ENCODE measurements around the gene AKT2.
A peak's percentile ranks its signal among the peaks of the same experiment; 100 is the strongest.

The AKT2 gene

GRCh38 chr19:40216013-40216776, 69.0 kb downstream of the AKT2 start:
- no peak for DNase-seq

- no peak for DNase-seq
Observed at GRCh38 chr19:40214936-40215335, 70.2 kb downstream of the AKT2 start.

GRCh38 chr19:40213882-40214570, 71.1 kb downstream of the AKT2 start:
- no peak for DNase-seq

GRCh38 chr19:40213251-40213829, 71.8 kb downstream of the AKT2 start:
- no peak for DNase-seq

- DNase-seq = no peak
Observed at GRCh38 chr19:40210889-40211288, 74.3 kb downstream of the AKT2 start.

- DNase-seq = no peak
Observed at GRCh38 chr19:40208602-40209001, 76.5 kb downstream of the AKT2 start.

GRCh38 chr19:40205760-40206159, 79.4 kb downstream of the AKT2 start:
- DNase-seq = no peak

- DNase-seq = no peak
Observed at GRCh38 chr19:40204381-40204780, 80.8 kb downstream of the AKT2 start.

- DNase-seq = no peak
Observed at GRCh38 chr19:40200341-40201099, 84.6 kb downstream of the AKT2 start.

GRCh38 chr19:40198272-40198990, 86.7 kb downstream of the AKT2 start:
- DNase-seq = no peak

- no peak for DNase-seq
Observed at GRCh38 chr19:40193587-40193849, 91.6 kb downstream of the AKT2 start.

- DNase-seq = no peak
Observed at GRCh38 chr19:40192758-40193586, 92.2 kb downstream of the AKT2 start.

GRCh38 chr19:40191836-40192646, 93.1 kb downstream of the AKT2 start:
- DNase-seq = peak; percentile 19

GRCh38 chr19:40190891-40191835, 94.0 kb downstream of the AKT2 start, which contains the start of gene MAP3K10:
TSS of gene MAP3K10 (plus strand) at chr19:40191426. CDS start at chr19:40192032, 606 bp downstream.
- peak; percentile 42 for DNase-seq

- DNase-seq = no peak
Observed at GRCh38 chr19:40184273-40184672, 100.9 kb downstream of the AKT2 start.

All from NCI-H510A (cell line).